T-helper 9 cell (primary cell): ENCODE measurements around the gene ANKRD39.

Experiments
- DNase-seq: peaks from one replicate; pipeline ENCODE4 v3.0.0-alpha.2; 2020

Gene ANKRD39

GRCh38 chr2:96848264-96848663 is 9.6 kb downstream of the ANKRD39 start:
- DNase-seq: no peak

GRCh38 chr2:96847586-96847985 is 10.2 kb downstream of the ANKRD39 start:
- no peak for DNase-seq

- no peak for DNase-seq
Measured at GRCh38 chr2:96846825-96847224, 11.0 kb downstream of the ANKRD39 start.

GRCh38 chr2:96844405-96844808 is 13.4 kb downstream of the ANKRD39 start:
- DNase-seq: no peak

- DNase-seq: no peak
Measured at GRCh38 chr2:96843538-96844268, 14.1 kb downstream of the ANKRD39 start, which contains the start of gene ANKRD23. TSS of gene ANKRD23 (minus strand) at chr2:96844021. CDS start at chr2:96843992, 29 bp downstream.

- no peak for DNase-seq
Measured at GRCh38 chr2:96842600-96842999, 15.2 kb downstream of the ANKRD39 start.

GRCh38 chr2:96841701-96842495 is 15.9 kb downstream of the ANKRD39 start:
- no peak for DNase-seq

- DNase-seq: no peak
Measured at GRCh38 chr2:96839875-96840850, 17.7 kb downstream of the ANKRD39 start.

- DNase-seq: peak; percentile 76
Measured at GRCh38 chr2:96839293-96839874, 18.4 kb downstream of the ANKRD39 start.

- DNase-seq: no peak
Measured at GRCh38 chr2:96838345-96839292, 19.2 kb downstream of the ANKRD39 start.

GRCh38 chr2:96837575-96837974 is 20.2 kb downstream of the ANKRD39 start:
- no peak for DNase-seq

GRCh38 chr2:96835830-96836229 is 22.0 kb downstream of the ANKRD39 start:
- no peak for DNase-seq

GRCh38 chr2:96832754-96833507 is 24.9 kb downstream of the ANKRD39 start:
- no peak for DNase-seq

GRCh38 chr2:96832408-96832753 is 25.4 kb downstream of the ANKRD39 start:
- DNase-seq: no peak

GRCh38 chr2:96831679-96832078 is 26.1 kb downstream of the ANKRD39 start:
- DNase-seq: no peak

- DNase-seq: no peak
Measured at GRCh38 chr2:96830044-96830562, 27.7 kb downstream of the ANKRD39 start.

GRCh38 chr2:96828874-96829273 is 28.9 kb downstream of the ANKRD39 start:
- no peak for DNase-seq

- DNase-seq: no peak
Measured at GRCh38 chr2:96828436-96828835, 29.4 kb downstream of the ANKRD39 start.

- no peak for DNase-seq
Measured at GRCh38 chr2:96826546-96827278, 31.1 kb downstream of the ANKRD39 start.

GRCh38 chr2:96825057-96825456 is 32.8 kb downstream of the ANKRD39 start:
- no peak for DNase-seq
